Panc1 (cell line): Measurements from ENCODE around the gene MOG. TPM values are rescaled to one million over a fixed set of nuclear protein-coding genes. Genes with fewer than 3 reads are reported as not detected.

ENCODE experiments used
- ATAC-seq: fragments of 200-7000 bp; cut with Tn5 transposase; 2 replicates; pipeline ENCODE4 v1.9.1; 2020; ENCODE audit warnings: mild to moderate bottlenecking, moderate library complexity
- BruUV-seq: library from RNA; stranded (reverse); fragments of 400-500 nt; replicated peaks from 2 replicates; lab custom pipeline; 2021; lab: Mats Ljungman, UMichigan
- CTCF ChIA-PET: fragments of 300-600 bp; sonication (Branson Sonifier 250); formaldehyde crosslinking; loops from one replicate; lab custom pipeline; 2022; ENCODE audit warnings: antibody characterized with exemption; lab: Charles Lee
- POLR2A ChIA-PET: fragments of 300-600 bp; sonication (Branson Sonifier 250); formaldehyde crosslinking; loops from one replicate; lab custom pipeline; 2022; ENCODE audit warnings: antibody characterized with exemption; lab: Charles Lee
- DNase-seq: peaks from one replicate; pipeline ENCODE4 v3.0.0-alpha.2; 2010; ENCODE audit warnings: low read depth, low spot score
- H3K27ac ChIP-seq: 2 replicates; pipeline ENCODE4 v1.5.1; 2011; ENCODE audit warnings: mild to moderate bottlenecking, low read length, inconsistent platforms
- H3K27me3 ChIP-seq: fragments of 200-500 bp; sonication (Bioruptor generic); 2 replicates; pipeline ENCODE4 v1.6.0; 2014; ENCODE audit warnings: low read length, inconsistent platforms; ENCODE audit not compliant: control insufficient read depth, insufficient read depth
- H3K36me3 ChIP-seq: fragments of 200-500 bp; sonication (Bioruptor generic); 2 replicates; pipeline ENCODE4 v1.5.1; 2014; ENCODE audit warnings: inconsistent platforms, mild to moderate bottlenecking, low read length, moderate library complexity; ENCODE audit not compliant: control insufficient read depth, insufficient read depth
- H3K4me1 ChIP-seq: 2 replicates; pipeline ENCODE4 v1.5.1; 2011; ENCODE audit warnings: inconsistent platforms, mild to moderate bottlenecking, low read length, moderate library complexity; ENCODE audit not compliant: control insufficient read depth, insufficient read depth
- H3K4me3 ChIP-seq, 2 experiments: 2 replicates each; pipeline ENCODE4 v1.5.1; 2011 to 2012; ENCODE audit warnings: low read depth in 2 of 2, low read length in 2 of 2, mild to moderate bottlenecking in 2 of 2, inconsistent platforms in 1 of 2, moderate library complexity in 1 of 2
- H3K9me3 ChIP-seq: fragments of 200-500 bp; sonication (Bioruptor generic); 2 replicates; pipeline ENCODE4 v1.5.1; 2014; ENCODE audit warnings: low read depth, mild to moderate bottlenecking, inconsistent platforms, low read length, moderate library complexity; ENCODE audit not compliant: control insufficient read depth, insufficient read depth
- POLR2AphosphoS5 ChIP-seq: IDR thresholded peaks from 2 replicates; pipeline ENCODE4 v1.6.1; 2012; ENCODE audit warnings: mild to moderate bottlenecking, low read depth, low read length, moderate library complexity
- SIN3A ChIP-seq: IDR thresholded peaks from 2 replicates; pipeline ENCODE4 v1.6.1; 2012; ENCODE audit warnings: low read depth, mild to moderate bottlenecking, low read length, moderate library complexity, borderline replicate concordance; ENCODE audit not compliant: insufficient read depth
- TCF7L2 ChIP-seq: IDR thresholded peaks from 2 replicates; pipeline ENCODE4 v1.6.1; 2011; ENCODE audit warnings: mild to moderate bottlenecking, low read depth, low read length, inconsistent platforms
- in situ Hi-C: cut with HindIII; loops from 2 replicates; pipeline ENCODE4 v1.10.0; 2016; ENCODE audit warnings: low sequenced_read_pairs, low pct_unique_long_range_greater_than_20kb
- intact Hi-C: fragments of 100-400 bp; cut with micrococcal nuclease; formaldehyde crosslinking; loops from one replicate; pipeline ENCODE4 v1.10.0; 2022; ENCODE audit not compliant: unreplicated experiment
- total RNA-seq: library from RNA; stranded (reverse); gene quantifications from one replicate; pipeline ENCODE4 v1.2.1, GENCODE V29; 2021; ENCODE audit not compliant: unreplicated experiment
- TF ChIP-seq, protein P1 (sequence below), 2 experiments: IDR thresholded peaks; 2 replicates each; pipeline ENCODE4 v1.6.1; 2011 to 2012; ENCODE audit warnings: low read depth in 2 of 2, control low read depth in 1 of 2, low read length in 1 of 2, mild to moderate bottlenecking in 1 of 2, moderate library complexity in 1 of 2; ENCODE audit not compliant: insufficient read depth in 1 of 2
- TF ChIP-seq, protein P2 (sequence below): fragments of 450-650 bp; IDR thresholded peaks from 2 replicates; pipeline ENCODE4 v1.5.1; 2017; ENCODE audit warnings: mild to moderate bottlenecking

The MOG gene
- total RNA-seq, 1 experiment from 2014 or later: not detected

DNA sequence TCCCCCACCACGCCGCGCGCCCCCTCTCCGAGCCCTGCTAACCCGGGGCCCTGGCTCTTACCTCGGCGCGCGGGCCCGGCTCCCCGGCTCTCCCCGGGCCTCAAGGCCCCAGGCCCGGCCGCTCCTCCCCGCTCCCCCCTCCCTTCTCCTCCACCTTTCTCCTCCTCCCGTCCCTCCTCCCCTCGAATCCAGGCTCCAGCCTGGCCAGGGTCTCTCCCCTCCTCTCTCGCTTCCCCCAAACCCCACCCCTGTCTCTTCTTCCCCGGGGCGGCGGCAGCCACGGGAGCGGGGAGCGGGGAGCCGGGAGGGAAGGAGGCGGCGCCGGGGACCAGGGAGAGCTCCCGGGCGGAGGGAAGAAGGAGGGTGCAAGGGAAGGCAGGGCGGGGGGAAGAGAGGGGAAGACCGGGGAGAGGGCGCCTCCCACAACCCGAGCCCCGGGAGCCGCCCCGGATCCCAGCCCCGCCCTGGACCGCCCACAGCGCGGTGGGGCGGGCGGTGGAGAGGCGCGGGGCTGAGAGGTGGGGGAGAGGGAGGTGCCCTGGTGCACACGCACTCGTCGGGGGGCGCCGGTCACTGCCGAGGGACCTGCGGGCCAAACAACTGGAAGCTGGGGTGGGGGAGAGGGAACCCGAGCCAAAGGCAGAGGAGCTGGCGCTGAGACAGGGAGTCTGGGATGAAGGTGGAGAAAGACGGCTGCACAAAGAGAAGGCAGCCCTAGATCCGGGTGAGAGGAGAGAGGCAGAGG is 23.9 kb upstream of the MOG start, which contains the start of gene GABBR1:
Gene GABBR1 (minus strand): TSS at position 395 of the 745 bp plus-strand sequence. CDS start 798 bp downstream, outside the sequence.
- H3K4me1 ChIP-seq: no peaks in the 10 kb centered on the region
- peak; percentile 93 for ATAC-seq
- H3K36me3 ChIP-seq: peaks cover 2% of the 10 kb centered on the region; the same call in 1 of the 2 replicates
- DNase-seq: no peak
- intact Hi-C loops (no loop called here), in situ Hi-C loops (no loop called here)
- TF ChIP-seq TCF7L2: no peak
- no peak for TF ChIP-seq SIN3A
- TF ChIP-seq, protein P1, sequence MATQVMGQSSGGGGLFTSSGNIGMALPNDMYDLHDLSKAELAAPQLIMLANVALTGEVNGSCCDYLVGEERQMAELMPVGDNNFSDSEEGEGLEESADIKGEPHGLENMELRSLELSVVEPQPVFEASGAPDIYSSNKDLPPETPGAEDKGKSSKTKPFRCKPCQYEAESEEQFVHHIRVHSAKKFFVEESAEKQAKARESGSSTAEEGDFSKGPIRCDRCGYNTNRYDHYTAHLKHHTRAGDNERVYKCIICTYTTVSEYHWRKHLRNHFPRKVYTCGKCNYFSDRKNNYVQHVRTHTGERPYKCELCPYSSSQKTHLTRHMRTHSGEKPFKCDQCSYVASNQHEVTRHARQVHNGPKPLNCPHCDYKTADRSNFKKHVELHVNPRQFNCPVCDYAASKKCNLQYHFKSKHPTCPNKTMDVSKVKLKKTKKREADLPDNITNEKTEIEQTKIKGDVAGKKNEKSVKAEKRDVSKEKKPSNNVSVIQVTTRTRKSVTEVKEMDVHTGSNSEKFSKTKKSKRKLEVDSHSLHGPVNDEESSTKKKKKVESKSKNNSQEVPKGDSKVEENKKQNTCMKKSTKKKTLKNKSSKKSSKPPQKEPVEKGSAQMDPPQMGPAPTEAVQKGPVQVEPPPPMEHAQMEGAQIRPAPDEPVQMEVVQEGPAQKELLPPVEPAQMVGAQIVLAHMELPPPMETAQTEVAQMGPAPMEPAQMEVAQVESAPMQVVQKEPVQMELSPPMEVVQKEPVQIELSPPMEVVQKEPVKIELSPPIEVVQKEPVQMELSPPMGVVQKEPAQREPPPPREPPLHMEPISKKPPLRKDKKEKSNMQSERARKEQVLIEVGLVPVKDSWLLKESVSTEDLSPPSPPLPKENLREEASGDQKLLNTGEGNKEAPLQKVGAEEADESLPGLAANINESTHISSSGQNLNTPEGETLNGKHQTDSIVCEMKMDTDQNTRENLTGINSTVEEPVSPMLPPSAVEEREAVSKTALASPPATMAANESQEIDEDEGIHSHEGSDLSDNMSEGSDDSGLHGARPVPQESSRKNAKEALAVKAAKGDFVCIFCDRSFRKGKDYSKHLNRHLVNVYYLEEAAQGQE (IDR thresholded peaks at IDR 0.05; ENCODE audit: insufficient read depth in 1 of 2, low read depth in 2 of 2, low read length in 1 of 2): peak; percentile 56 to 65; a peak in 3 of 4 replicates
- H3K4me3 ChIP-seq: peak within 1 kb of the TSS; percentile 56 to 63
- H3K27me3 ChIP-seq: peaks cover 19% of the 10 kb centered on the region
- H3K9me3 ChIP-seq: no peaks in the 10 kb centered on the region
- no peak within 1 kb of the TSS for H3K27ac ChIP-seq
- POLR2A ChIA-PET: interaction anchor here (0.6 kb wide), 1 partner anchor 282 kb away, joined by 14 read pairs; no protein-coding TSS in a partner anchor
- no TSS peak for BruUV-seq
- CTCF ChIA-PET: interaction anchor here (1.3 kb wide), 1 partner anchor 17 kb away, joined by 20 read pairs; no protein-coding TSS in a partner anchor

DNA sequence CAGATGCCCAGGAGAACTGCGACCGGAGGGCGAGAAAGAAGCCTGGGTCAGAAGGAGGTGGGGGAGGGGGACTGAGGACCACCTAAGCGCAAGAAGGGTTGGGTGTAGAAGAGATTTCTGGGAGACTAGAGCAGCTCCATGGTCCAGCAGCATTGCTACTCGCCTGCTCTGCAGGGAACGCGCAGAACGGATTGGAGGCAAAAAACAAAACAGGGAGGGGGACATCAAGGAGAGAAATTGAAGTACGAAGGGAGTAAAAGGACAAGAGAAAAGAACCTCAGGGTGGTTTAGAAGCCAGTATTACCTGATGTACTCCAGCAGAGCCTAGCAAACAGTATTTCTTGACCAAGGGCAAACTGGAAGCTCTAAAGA is 23.4 kb upstream of the MOG start:
- Histone ChIP-seq H3K4me3 (peak overlapping the region; percentile 56 to 63), H3K9me3 (no peaks in the 10 kb centered on the region), H3K4me1 (no peaks in the 10 kb centered on the region), H3K27ac (no peak overlapping the region), H3K27me3 (peaks cover 19% of the 10 kb centered on the region), H3K36me3 (peaks cover 2% of the 10 kb centered on the region; the same call in 1 of the 2 replicates)
- in situ Hi-C loops: no loop called here
- CTCF ChIA-PET: interaction anchor here (1.3 kb wide), 1 partner anchor 17 kb away, joined by 20 read pairs; no protein-coding TSS in a partner anchor
- intact Hi-C loops: no loop called here
- ATAC-seq: peak; percentile 20; the same call in 1 of the 2 replicates
- BruUV-seq: no TSS peak
- no peak for DNase-seq
- POLR2A ChIA-PET: no interaction called here
- TF ChIP-seq SIN3A: no peak

DNA sequence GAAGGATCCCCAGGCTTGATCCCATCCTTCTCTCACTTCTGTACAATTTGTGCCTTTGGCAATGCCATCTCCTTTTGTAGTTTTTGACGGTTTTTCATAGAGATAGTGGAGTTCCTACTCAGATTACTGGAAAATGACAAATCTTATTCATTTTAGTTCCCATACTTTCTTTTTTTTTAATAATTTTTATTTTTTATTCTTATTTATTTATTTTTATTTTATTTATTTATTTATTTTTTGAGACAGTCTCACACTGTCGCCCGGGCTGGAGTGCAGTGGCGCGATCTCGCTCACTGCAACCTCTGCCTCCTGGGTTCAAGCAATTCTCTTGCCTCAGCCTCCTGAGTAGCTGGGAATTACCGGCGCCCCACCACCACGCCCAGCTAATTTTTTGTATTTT is 19.6 kb upstream of the MOG start:
- no peak overlapping the region for H3K27ac ChIP-seq
- intact Hi-C loops (no loop called here), in situ Hi-C loops (no loop called here)
- TF ChIP-seq SIN3A: no peak
- TF ChIP-seq POLR2AphosphoS5: no peak
- TF ChIP-seq, protein P2, sequence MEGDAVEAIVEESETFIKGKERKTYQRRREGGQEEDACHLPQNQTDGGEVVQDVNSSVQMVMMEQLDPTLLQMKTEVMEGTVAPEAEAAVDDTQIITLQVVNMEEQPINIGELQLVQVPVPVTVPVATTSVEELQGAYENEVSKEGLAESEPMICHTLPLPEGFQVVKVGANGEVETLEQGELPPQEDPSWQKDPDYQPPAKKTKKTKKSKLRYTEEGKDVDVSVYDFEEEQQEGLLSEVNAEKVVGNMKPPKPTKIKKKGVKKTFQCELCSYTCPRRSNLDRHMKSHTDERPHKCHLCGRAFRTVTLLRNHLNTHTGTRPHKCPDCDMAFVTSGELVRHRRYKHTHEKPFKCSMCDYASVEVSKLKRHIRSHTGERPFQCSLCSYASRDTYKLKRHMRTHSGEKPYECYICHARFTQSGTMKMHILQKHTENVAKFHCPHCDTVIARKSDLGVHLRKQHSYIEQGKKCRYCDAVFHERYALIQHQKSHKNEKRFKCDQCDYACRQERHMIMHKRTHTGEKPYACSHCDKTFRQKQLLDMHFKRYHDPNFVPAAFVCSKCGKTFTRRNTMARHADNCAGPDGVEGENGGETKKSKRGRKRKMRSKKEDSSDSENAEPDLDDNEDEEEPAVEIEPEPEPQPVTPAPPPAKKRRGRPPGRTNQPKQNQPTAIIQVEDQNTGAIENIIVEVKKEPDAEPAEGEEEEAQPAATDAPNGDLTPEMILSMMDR: no peak
- TF ChIP-seq, protein P1 (IDR thresholded peaks at IDR 0.05; ENCODE audit: insufficient read depth in 1 of 2, low read depth in 2 of 2, low read length in 1 of 2): no peak
- no peak for TF ChIP-seq TCF7L2
- H3K9me3 ChIP-seq: no peaks in the 10 kb centered on the region
- ATAC-seq (no peak), DNase-seq (no peak)
- H3K36me3 ChIP-seq: no peaks in the 10 kb centered on the region
- CTCF ChIA-PET: no interaction called here
- POLR2A ChIA-PET: no interaction called here
- no peak overlapping the region for H3K4me3 ChIP-seq
- no peaks in the 10 kb centered on the region for H3K4me1 ChIP-seq
- no TSS peak for BruUV-seq
- 0 out of 2 replicates have a peak, but pooled peaks cover 2% of the 10 kb centered on the region for H3K27me3 ChIP-seq
